HG03064 (cell line): ENCODE data around the gene CERT1.
"Not testable (repeated sequence)": the region's sequence is repeated elsewhere in the genome, so short reads cannot be mapped to it uniquely, and the experiment has no call there.

Source experiments
- ATAC-seq: cut with Tn5 transposase; IDR thresholded peaks from one replicate; pipeline ENCODE4 v1.9.1; 2021; ENCODE audit warnings: low read depth; ENCODE audit not compliant: unreplicated experiment

CERT1 gene

DNA sequence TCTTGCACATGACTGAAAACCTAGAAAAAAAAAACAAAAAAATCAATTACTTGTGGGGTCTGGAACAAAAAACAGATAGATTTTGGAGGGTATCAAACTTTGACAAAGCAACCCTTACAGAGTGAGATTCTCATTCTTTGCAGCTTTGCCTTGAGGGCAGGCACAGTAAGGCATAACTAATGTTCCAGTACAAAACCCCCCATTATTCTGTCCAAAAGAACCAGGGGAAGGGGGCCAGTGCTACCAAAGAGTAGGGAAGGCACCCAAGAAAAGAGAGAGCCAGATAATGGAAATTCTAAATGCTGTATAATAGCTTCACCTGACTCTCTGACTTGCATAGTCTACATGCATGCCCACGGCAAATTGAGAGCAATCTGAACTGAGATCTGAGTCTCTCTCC lies 13.2 kb upstream of the CERT1 start:
- ATAC-seq, result no peak

DNA sequence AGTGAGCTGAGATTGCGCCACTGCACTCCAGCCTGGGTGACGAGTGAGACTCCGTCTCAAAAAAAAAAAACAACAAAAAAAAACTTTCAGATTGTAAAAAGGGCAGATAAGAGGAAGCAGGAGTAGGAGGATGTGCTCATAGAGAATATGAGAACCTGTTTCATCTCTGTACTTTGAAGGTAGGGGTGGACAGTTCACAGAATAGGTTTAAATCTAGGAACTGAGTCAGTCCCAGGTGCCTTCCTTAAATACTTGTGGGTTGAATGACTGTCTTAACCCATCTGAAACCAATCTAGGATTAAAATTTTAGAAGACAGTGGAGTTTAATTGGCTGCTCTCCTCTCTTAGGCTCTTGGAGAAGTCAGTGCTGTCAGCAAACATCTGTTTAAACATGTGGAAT lies 12.6 kb upstream of the CERT1 start:
- peak; percentile 62 for ATAC-seq

DNA sequence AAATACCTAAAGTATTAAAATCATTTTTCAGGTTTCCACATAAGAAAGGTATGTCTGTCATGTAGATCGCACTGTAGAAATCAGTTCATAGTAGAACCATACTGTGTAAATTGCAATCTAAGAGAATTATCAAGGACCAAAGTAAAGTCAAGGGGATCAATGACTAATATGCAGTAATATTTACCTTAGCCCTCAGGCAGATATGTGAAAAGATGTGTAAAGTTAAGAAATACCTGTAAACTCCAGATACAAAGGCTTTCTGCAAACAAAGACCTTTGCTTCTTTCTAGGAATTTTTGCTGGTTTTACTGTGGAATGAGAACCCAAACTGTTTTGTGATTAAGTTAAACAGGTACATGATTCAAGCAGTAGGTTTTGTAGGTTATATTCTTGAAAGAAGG lies 11.8 kb upstream of the CERT1 start:
- no peak for ATAC-seq

DNA sequence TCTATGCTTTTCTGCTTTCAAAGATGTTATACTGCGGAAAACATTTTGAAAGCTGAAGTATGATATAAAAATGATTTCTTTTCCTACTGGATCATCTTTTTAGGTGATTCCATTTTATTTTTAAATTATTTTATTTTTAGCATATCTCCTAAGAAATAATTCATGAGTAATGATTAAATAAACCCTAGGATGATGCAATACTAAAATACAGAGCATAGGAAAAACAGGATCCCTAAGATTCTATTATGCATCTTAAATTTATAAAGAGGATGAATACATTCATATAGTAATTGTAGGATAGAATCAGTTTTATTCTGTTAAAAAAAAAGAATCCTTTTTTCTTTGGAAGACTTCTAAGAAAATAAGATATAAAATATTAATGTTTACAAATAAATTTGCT lies 11.1 kb upstream of the CERT1 start:
- no peak for ATAC-seq

DNA sequence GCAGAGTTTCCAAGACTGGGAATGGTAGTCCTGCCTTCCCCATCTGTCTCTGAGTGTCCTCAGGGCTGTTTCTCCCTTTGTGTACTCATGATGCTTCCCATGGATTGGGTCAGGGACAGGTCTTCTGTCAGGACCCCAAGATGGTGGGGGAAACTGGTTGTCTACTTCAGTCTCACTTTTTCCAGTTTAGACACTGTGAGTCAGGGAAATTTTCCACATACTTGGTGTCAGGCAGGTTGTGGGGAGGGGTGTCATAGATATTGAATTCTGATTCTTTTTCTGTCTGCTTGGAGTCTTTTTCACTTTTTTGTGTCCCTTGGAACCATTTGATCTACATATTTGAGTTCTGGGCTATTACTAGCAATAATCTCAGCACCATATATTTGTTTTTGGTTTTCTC lies 10.6 kb upstream of the CERT1 start:
- no peak for ATAC-seq

DNA sequence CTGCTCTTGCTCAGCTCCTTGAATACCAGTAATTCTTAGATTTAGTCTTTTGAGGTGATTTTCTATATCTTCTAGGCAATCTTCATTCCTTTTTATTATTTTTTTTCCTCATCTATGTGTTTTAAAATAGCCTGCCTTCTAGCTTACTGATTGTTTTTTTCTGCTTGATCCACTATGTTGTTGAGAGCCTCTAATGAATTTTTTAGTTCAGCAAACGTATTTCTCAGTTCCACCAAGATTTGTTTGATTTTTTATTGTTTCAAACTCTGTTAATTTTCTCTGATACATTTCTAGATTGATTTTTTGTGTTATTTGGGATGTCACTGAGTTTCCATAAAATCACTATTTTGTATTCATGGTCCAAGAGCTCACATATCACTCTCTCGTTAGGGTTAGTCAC lies 9.8 kb upstream of the CERT1 start:
- no peak for ATAC-seq

DNA sequence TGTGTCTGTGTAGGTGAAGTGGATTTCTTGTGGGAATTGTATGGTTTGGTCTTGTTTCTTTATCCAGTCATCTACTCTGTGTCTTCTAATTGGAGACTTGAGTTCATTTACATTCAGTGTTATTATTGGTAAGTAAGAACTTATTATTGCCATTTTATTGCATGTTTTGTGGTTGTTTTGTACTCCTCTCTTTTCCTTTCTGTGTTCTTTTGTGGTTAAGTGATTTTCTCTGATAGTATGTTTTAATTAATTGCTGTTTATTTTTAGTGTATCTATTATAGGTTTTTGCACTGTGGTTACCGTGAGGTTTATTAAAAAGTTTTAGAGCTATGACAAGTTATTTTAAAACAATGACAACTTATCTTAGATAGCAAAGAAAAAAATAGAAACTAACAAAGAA lies 8.3 kb upstream of the CERT1 start:
- no peak for ATAC-seq

DNA sequence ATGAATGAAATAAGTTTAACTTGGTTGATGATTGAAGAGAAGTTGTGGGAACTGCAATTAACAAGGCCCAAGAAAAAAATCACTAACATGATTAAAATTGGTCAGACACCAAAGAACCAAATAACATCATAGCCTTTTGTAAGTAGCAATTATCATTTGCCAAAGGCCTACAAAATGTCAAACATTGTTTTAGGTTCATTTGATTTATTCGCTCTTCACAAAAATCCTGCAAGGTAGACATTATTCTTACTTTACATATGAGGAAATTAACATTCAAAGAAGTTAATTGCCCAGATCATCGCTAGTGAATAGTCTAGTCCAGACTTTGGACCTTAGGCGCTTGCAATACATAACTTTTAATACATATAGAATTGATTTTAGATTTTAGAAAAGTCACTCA lies 2.9 kb upstream of the CERT1 start:
- ATAC-seq, result no peak

DNA sequence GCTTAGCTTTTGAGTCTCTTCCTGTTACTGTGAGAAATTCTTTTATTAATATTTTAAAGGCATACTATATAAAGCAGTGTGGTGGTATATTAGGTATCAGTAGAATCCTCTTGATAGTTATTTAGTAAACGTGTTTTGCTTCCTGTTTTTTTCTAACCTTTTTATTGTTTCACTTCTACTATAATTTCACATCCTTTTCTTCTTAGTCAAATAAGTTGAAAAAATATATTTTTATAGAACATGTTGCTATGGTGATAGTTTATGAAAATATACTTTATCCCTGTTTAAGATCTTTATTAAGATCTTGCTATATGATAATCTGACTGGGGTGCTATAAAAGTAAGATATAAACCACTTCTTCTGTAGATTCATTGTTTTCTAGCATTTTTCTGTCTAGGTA lies 2.4 kb upstream of the CERT1 start:
- ATAC-seq, result no peak

DNA sequence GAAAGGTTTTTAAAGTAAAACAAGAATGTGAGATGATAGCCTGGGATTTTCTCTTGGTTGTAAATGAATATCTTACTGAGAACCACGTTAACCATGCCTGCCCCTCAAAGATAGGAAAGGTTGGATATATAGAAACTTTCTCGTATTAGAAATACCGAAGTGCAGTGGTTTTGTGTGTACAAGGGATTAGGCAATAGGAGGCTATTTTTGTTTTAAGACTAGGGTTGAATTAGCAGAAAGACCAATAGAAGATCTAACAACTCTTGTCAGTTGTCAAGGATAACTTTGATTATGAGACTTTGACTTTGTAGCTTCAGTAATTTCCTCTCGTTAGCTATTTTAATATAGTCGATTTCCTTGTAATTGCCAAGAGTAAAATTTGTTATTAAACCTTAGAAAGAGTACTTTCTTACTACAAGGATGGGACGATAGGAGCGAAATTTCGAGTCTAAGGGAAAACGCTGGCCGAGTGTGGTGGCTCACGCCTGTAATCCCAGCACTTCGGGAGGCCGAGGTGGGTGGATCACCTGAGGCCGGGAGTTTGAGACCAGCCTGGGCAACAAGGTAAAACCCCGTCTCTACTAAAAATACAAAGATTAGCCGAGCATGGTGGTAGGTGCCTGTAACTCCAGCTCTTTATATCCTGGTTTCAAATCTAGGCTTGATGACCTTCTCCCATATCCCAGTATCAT lies 1.1 kb upstream of the CERT1 start:
- no peak for ATAC-seq

DNA sequence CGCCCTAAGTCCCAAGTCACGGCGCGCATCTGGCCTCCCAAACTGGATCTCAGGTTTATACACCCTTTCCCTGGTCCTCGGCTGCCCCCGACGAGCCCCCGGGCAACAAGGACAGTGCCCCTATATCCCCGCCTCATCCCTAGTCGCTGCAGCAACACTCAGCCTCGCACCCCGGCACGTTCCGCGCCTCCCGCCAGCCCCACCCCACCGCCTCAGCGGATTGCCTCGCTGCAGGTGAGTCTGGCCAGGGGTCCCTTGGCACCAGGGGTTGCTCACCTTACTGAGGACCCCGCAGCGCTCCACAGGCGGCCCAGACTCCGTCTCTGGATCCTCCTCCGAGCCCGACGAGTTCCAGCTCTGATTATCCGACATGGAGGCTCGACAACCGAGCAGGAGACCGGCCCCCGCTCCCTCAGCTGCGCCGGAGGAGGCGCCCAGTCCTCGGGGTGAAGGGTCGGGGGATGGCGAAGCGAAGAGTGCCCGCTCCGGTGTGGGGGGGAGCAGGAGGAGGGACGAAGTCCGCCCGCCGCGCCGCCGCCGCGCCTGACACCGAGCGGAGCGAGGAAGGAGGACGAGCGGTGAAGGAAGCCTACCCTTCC lies 494 bp downstream of the CERT1 start:
- peak; percentile 27 for ATAC-seq

DNA sequence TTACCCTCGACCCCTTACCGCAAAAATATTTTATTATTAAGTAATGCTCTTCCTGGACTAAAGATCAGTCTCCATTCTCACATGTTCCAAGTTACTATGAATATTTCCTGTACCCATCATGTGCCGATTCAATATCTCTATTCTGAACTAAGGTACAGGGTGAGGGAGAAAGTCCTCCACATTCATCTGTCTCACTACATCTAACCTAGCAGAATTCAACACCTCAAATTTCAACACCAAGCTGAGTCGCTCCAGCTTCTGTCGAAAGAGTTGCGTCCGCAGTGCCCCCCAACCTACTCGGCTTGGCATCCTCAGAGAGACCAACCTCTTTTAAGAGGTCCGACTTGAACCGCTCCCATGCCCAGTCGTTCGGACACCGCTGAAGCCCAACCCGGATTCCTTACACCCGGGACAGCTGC lies 1.0 kb downstream of the CERT1 start:
- peak; percentile 1 for ATAC-seq

DNA sequence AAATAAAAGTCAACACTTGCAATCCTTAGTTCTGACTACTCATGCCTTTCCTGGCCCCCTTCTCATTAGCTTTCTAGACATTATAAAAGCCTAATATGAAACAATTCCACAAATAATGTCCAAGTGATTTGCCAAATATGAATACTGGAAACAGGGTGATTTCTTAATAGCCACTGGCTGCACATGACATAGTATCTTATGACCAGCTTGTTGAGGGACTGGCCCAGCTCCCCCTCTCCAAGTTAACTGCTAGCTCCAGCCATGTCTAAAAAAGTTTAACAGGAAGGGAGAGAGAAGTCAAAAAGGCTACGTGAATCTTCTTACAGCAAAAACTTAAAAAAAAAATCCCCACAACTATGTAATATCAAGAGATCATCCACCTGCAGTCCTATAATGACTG lies 1.5 kb downstream of the CERT1 start:
- ATAC-seq, result no peak

DNA sequence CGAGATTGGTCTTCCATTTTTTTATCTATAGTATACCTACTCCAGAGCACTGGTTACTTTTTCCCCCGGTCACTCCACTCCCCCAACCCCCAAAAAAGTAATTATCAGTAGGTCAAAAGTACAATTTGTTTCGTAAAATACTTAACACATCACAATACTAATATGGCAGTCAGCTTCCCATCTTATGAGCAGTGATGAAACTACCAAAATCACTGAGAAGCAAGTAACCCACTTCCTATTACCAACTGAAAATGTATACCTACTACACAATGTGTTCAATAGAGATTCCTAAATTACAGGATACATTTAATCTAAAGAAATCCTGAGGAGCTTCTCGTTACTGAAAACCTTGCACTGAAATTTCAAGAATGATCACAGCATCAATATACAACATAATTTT lies 1.9 kb downstream of the CERT1 start:
- no peak for ATAC-seq

DNA sequence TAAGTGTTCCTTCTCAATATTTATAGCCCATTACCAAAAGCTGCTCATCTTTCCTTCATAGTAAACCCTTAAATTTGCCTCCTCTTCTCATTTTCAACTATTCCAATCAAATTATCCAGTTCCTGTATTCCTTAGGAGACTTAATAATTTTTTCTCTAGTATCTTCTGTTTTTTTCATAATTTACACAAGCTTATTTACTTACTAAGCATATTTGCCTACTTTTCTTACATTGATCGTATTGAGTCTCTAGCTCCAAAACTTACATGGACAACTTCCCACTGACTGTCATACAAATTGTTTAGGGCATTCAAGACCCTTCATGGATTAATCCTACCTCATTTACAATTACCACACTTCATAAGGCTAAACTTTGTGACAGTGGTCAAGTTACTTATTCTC lies 3.6 kb downstream of the CERT1 start:
- ATAC-seq, result no peak

DNA sequence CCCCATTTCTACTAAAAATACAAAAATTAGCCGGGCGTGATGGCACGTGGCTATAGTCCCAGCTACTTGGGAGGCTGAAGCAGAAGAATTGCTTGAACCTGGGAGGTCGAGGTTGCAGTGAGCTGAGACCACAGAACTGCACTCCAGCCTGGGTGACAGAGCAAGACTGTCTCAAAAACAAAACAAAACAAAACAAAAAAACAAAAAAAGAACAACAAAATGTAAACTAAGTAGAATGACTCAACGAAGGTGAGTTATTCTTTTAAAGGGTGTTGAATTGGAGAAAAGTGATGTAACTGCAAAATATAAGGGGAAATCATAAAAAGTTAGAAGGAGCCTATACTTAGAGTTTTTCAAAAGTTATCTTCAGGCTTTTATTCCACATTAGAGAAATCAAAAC lies 6.3 kb downstream of the CERT1 start:
- not testable (repeated sequence) for ATAC-seq

DNA sequence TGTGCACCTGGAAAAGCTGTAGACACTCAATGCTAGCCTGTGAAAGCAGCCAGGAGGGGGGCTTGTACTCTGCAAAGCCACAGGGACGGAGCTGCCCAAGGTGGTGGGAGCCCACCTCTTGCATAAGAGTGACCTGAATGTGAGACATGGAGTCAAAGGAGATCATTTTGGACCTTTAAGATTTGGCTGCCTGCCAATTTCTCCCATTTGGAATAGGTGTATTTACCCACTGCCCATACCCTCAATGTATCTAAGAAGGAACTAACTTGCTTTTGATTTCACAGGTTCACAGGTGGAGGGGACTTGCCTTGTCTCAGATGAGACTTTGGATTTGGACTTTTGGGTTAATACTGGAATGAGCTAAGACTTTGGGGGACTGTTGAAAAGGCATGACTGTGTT lies 12.6 kb downstream of the CERT1 start:
- not testable (repeated sequence) for ATAC-seq

DNA sequence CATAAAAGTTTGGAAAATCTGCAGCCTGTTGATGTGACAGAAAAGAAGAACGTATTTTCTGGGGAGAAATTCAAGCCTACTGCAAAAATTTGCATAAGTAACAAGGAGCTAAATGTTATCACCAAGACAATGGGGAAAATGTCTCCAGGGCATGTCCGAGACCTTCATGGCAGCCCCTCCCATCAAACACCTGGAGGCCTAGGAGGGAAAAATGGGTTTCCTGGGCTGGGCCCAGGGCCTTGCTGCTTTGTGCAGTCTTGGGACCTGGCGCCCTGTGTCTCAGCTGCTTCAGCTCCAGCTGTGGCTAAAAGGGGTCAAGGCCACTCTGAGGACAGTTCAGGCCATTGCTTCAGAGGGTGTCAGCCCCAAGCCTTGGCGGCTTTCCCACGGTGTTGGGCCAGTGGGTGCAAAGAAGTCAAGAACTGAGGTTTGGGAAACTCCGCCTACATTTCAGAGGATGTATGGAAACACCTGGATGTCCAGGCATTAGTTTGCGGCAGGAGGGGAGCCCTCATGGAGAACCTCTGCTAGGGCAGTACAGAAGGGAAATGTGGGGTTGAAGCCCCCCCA lies 13.1 kb downstream of the CERT1 start:
- no peak for ATAC-seq

DNA sequence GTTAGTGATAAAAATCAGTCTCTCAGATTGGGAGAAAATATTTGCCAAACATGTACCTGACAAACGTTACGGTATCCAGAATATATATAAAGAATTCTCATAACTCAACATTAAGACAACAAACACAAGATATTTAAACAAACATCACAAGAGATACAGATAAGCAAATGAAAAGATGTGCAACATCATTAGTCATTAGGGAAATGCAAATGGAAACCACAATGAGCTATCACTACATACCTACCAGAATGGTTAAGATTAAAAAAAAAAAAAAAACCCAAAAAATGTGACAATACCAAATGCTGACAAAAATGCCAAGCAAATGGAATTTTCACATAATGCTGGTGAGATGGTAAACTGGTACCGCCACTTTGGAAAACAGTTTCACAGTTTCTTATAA lies 15.4 kb downstream of the CERT1 start:
- no peak for ATAC-seq

DNA sequence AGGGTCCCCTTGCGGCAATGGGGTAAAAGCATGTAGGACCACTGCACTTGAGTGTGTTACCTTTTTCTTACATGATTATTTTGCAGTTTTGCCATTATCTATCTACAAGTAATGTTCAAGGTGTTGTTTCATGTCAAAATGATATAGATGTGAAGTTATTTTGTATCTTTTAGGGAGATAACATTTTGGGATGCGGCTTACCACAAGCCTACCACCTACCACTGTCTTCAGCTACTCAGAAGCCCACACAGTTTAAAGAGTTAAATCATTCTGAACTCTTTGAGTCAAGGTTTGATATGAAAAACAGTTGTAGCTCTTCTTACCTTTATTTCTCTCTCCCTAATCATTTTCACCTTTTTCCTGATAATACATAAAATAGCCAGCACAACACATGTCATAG lies 19.8 kb downstream of the CERT1 start:
- no peak for ATAC-seq

DNA sequence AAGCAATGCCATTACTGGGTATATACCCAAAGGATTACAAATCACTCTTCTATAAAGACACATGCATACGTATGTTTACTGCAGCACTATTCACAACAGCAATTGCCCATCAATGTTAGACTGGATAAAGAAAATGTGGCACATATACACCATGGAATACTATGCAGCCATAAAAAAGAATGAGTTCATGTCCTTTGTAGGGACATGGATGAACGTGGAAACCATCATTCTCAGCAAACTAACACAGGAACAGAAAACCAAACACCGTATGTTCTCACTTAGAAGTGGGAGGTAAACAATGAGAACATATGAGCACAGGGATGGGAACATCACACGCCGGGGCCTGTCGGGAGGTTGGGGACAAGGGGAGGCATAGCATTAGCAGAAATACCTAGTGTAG lies 21.6 kb downstream of the CERT1 start:
- not testable (repeated sequence) for ATAC-seq

DNA sequence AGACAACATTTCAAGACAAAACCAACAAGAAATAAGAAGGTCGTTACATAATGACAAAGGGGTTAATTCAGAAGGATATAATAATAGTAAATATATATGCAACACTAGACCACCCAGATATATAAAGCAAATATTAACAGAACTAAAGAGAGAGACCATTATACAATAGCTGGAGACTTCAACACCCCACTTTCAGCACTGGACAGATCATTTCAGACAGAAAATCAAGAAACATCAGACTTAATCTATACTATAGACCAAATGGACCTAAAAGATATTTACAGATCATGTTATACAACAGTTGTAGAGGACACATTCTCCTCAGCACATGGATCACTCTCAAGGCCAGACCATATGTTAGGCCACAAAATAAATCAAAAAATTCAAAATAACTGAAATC lies 26.8 kb downstream of the CERT1 start:
- ATAC-seq, result no peak
